Transverse colon (tissue), 4 donors: ENCODE measurements around the gene POMGNT2. TPM values are rescaled to one million over a fixed set of nuclear protein-coding genes. Genes with fewer than 3 reads are reported as not detected.

Experiments used
- DNase-seq: peaks from one replicate; pipeline ENCODE4 v3.0.0-alpha.2; 2019
- H3K27ac ChIP-seq, 4 donors: fragments of 200-600 bp; sonication (generic); 2 replicates each; pipeline ENCODE4 v1.5.1; 2016 to 2018; ENCODE audit warnings: inconsistent platforms in 4 of 4
- H3K27me3 ChIP-seq: fragments of 200-600 bp; sonication (generic); 2 replicates; pipeline ENCODE4 v1.5.1; 2017; ENCODE audit warnings: inconsistent platforms
- H3K36me3 ChIP-seq, 4 donors: fragments of 200-600 bp; sonication (generic); 2 replicates each; pipeline ENCODE4 v1.5.1; 2017 to 2019; ENCODE audit warnings: inconsistent platforms in 4 of 4
- H3K4me1 ChIP-seq, 4 donors: fragments of 200-600 bp; sonication (generic); 2 replicates each; pipeline ENCODE4 v1.5.1; 2017 to 2020; ENCODE audit warnings: inconsistent platforms in 4 of 4
- H3K4me3 ChIP-seq, 4 donors: fragments of 200-600 bp; sonication (generic); 1 replicate in 1 of 4; 2 replicates in 3 of 4; pipeline versions ENCODE4 v1.5.1 to v1.6.1; 2017 to 2019; ENCODE audit warnings: inconsistent platforms in 4 of 4
- H3K9me3 ChIP-seq, 2 donors: fragments of 200-600 bp; sonication (generic); 2 replicates each; pipeline ENCODE4 v1.5.1; 2017 to 2019; ENCODE audit warnings: inconsistent platforms in 2 of 2
- CTCF ChIP-seq, 5 experiments: fragments of 200-600 bp in 3 of 5; fragments of 450-650 bp in 2 of 5; sonication (generic) in 3 of 5; IDR thresholded peaks; 1 replicate in 2 of 5; 2 replicates in 3 of 5; pipeline ENCODE4 v1.5.1; 2016 to 2017; ENCODE audit warnings: antibody characterized with exemption in 5 of 5, inconsistent platforms in 3 of 5, mild to moderate bottlenecking in 2 of 5, moderate library complexity in 1 of 5
- EP300 ChIP-seq: sonication (generic); formaldehyde crosslinking; IDR thresholded peaks from one replicate; pipeline ENCODE4 v1.6.1; 2017; ENCODE audit warnings: antibody characterized with exemption, low read depth
- POLR2A ChIP-seq: fragments of 450-650 bp; IDR thresholded peaks from one replicate; pipeline ENCODE4 v1.6.1; 2016; ENCODE audit warnings: antibody characterized with exemption, mild to moderate bottlenecking, moderate library complexity
- POLR2AphosphoS5 ChIP-seq, 3 donors: sonication (generic); formaldehyde crosslinking; IDR thresholded peaks; one replicate each; pipeline ENCODE4 v1.6.1; 2016; ENCODE audit warnings: antibody characterized with exemption in 3 of 3
- WGBS, 2 donors: methylation state at CpG; one replicate each; pipeline ENCODE4 v1.1.5; 2018; ENCODE audit warnings: low coverage in 1 of 2; 5-methylcytosine and 5-hydroxymethylcytosine counted together
- in situ Hi-C, 4 donors: fragments of 200-750 bp; cut with MboI; loops; one replicate each; pipeline versions ENCODE4 v1.15.0 to v1.15.1; 2017; ENCODE audit warnings: low sequenced_read_pairs in 3 of 4, low pct_ligation_motif_present in 1 of 4, low pct_unique_long_range_greater_than_20kb in 1 of 4
- intact Hi-C: fragments of 100-400 bp; cut with DNase I; formaldehyde crosslinking; loops from one replicate; pipeline ENCODE4 v1.15.1; 2023; ENCODE audit warnings: low total_unique reads
- total RNA-seq, 4 donors: library from RNA; depleted of rRNA; stranded (reverse); fragments of >200 nt; gene quantifications; one replicate each; pipeline ENCODE4 v1.1.0, GENCODE V29; 2016

Gene POMGNT2
- total RNA-seq, 4 donors from 2014 or later: 3.2 to 7.8 (median 5.9) TPM

GRCh38 chr3:43094851-43095250 lies 11.0 kb downstream of the POMGNT2 start:
- Histone ChIP-seq H3K27ac (no peak overlapping the region), H3K36me3 (no peaks in the 10 kb centered on the region), H3K9me3 (no peaks in the 10 kb centered on the region), H3K4me1 (peaks cover 0 to 4% (median 0%) of the 10 kb centered on the region in 4 donors), H3K27me3 (no peaks in the 10 kb centered on the region), H3K4me3 (no peak overlapping the region)
- no peak for TF ChIP-seq POLR2A
- no peak for TF ChIP-seq EP300
- TF ChIP-seq POLR2AphosphoS5 (IDR thresholded peaks at IDR 0.05): no peak
- TF ChIP-seq CTCF (IDR thresholded peaks at IDR 0.05): no peak
- in situ Hi-C loops: no loop called here
- intact Hi-C loops: no loop called here
- 85 to 100% methylated on average over 1 to 4 of the region's 4 CpGs for WGBS, 2 donors
- no peak for DNase-seq

GRCh38 chr3:43094381-43094780 lies 11.5 kb downstream of the POMGNT2 start:
- Histone ChIP-seq H3K36me3 (no peaks in the 10 kb centered on the region), H3K27me3 (no peaks in the 10 kb centered on the region), H3K9me3 (no peaks in the 10 kb centered on the region), H3K4me3 (no peak overlapping the region), H3K27ac (no peak overlapping the region), H3K4me1 (peaks cover 0 to 4% (median 0%) of the 10 kb centered on the region in 4 donors)
- 89% methylated on average over 2 of the region's 2 CpGs; no CpG with 5 or more reads in 1 of the 2 donors for WGBS, 2 donors
- no peak for DNase-seq
- TF ChIP-seq POLR2AphosphoS5 (IDR thresholded peaks at IDR 0.05) (no peak), EP300 (no peak), CTCF (IDR thresholded peaks at IDR 0.05) (no peak), POLR2A (no peak)
- in situ Hi-C loops: no loop called here
- intact Hi-C loops: no loop called here

- peaks cover 0 to 4% (median 0%) of the 10 kb centered on the region in 4 donors for H3K4me1 ChIP-seq
- no peaks in the 10 kb centered on the region for H3K36me3 ChIP-seq
- 83 to 94% methylated on average over 2 of the region's 2 CpGs for WGBS, 2 donors
- no peak for DNase-seq
- no peaks in the 10 kb centered on the region for H3K27me3 ChIP-seq
- H3K9me3 ChIP-seq: no peaks in the 10 kb centered on the region
- no peak overlapping the region for H3K4me3 ChIP-seq
- no peak overlapping the region for H3K27ac ChIP-seq
- no peak for TF ChIP-seq CTCF (IDR thresholded peaks at IDR 0.05)
- no peak for TF ChIP-seq EP300
- no peak for TF ChIP-seq POLR2A
- no peak for TF ChIP-seq POLR2AphosphoS5 (IDR thresholded peaks at IDR 0.05)
- intact Hi-C loops: no loop called here
- in situ Hi-C loops: no loop called here
These were observed 11.9 kb downstream of the POMGNT2 start for GRCh38 chr3:43093974-43094373.

- Histone ChIP-seq H3K27me3 (no peaks in the 10 kb centered on the region), H3K27ac (no peak overlapping the region), H3K9me3 (no peaks in the 10 kb centered on the region), H3K36me3 (no peaks in the 10 kb centered on the region), H3K4me3 (no peak overlapping the region), H3K4me1 (peaks cover 0 to 4% (median 0%) of the 10 kb centered on the region in 4 donors)
- intact Hi-C loops (no loop called here), in situ Hi-C loops (no loop called here)
- TF ChIP-seq CTCF (IDR thresholded peaks at IDR 0.05) (no peak), POLR2A (no peak), EP300 (no peak), POLR2AphosphoS5 (IDR thresholded peaks at IDR 0.05) (no peak)
- DNase-seq: no peak
- WGBS, 2 donors: 73% methylated on average over 1 of the region's 1 CpG; no CpG with 5 or more reads in 1 of the 2 donors
These were observed 12.9 kb downstream of the POMGNT2 start for GRCh38 chr3:43093006-43093405.
